Stomach (tissue), 4 donors: ENCODE results near the gene ST8SIA6.

Experiments
- EP300 ChIP-seq: sonication (generic); formaldehyde crosslinking; IDR thresholded peaks from one replicate; pipeline ENCODE4 v1.6.1; 2017; ENCODE audit warnings: antibody characterized with exemption
- TF ChIP-seq, protein P1 (sequence below), 7 experiments: fragments of 450-650 bp in 4 of 7; fragments of 200-600 bp in 3 of 7; sonication (generic) in 3 of 7; IDR thresholded peaks; one replicate each; pipeline ENCODE4 v1.5.1; 2016 to 2019; ENCODE audit warnings: antibody characterized with exemption in 7 of 7, control low read depth in 2 of 7, mild to moderate bottlenecking in 1 of 7

DNA sequence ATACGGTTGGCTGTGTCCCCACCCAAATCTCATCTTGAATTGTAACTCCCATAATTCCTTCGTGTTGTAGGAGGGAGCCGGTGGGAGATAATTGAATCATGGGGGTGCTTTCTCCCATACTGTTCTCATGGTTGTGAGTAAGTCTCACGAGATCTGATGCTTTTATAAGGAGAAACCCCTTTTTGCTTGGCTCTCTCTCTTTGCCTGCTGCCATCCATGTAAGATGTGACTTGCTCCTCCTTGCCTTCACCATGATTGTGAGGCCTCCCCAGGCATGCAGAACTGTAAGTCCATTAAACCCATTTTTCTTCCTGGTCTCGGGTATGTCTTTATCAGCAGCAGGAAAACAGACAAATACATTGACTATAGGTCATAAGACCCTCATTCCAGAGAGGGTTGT, 15.9 kb upstream of the ST8SIA6 start:
- TF ChIP-seq EP300 = no peak
- TF ChIP-seq, protein P1, sequence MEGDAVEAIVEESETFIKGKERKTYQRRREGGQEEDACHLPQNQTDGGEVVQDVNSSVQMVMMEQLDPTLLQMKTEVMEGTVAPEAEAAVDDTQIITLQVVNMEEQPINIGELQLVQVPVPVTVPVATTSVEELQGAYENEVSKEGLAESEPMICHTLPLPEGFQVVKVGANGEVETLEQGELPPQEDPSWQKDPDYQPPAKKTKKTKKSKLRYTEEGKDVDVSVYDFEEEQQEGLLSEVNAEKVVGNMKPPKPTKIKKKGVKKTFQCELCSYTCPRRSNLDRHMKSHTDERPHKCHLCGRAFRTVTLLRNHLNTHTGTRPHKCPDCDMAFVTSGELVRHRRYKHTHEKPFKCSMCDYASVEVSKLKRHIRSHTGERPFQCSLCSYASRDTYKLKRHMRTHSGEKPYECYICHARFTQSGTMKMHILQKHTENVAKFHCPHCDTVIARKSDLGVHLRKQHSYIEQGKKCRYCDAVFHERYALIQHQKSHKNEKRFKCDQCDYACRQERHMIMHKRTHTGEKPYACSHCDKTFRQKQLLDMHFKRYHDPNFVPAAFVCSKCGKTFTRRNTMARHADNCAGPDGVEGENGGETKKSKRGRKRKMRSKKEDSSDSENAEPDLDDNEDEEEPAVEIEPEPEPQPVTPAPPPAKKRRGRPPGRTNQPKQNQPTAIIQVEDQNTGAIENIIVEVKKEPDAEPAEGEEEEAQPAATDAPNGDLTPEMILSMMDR (IDR thresholded peaks at IDR 0.05) = no peak
